Bronchial epithelial cell (primary cell): ENCODE results near the gene DTX3L. TPM values are rescaled to one million over a fixed set of nuclear protein-coding genes. Genes with fewer than 3 reads are reported as not detected.

Source experiments
- DNase-seq: peaks from one replicate; pipeline ENCODE4 v3.0.0-alpha.2; 2010; ENCODE audit warnings: low read depth
- FAIRE-seq: peaks from 2 replicates; lab custom pipeline; 2011; peaks lifted over from hg19 to GRCh38; lab: Jason Lieb, UNC
- H3K27me3 ChIP-seq: 2 replicates; pipeline ENCODE4 v1.5.1; 2011; ENCODE audit warnings: low read length; ENCODE audit not compliant: control insufficient read depth, insufficient read depth
- H3K36me3 ChIP-seq: 2 replicates; pipeline ENCODE4 v1.5.1; 2011; ENCODE audit warnings: low read length; ENCODE audit not compliant: control insufficient read depth, insufficient read depth
- H3K4me3 ChIP-seq: 2 replicates; pipeline ENCODE4 v1.5.1; 2011; ENCODE audit warnings: mild to moderate bottlenecking, low read depth, low read length, control low read depth
- CTCF ChIP-seq: IDR thresholded peaks from 2 replicates; pipeline ENCODE4 v1.5.1; 2011; ENCODE audit warnings: mild to moderate bottlenecking, moderate library complexity, low read length, control low read depth, inconsistent platforms; ENCODE audit not compliant: insufficient read depth, severe bottlenecking
- total RNA-seq: library from RNA; depleted of rRNA; stranded (reverse); fragments of >200 nt; gene quantifications from 2 replicates; pipeline ENCODE4 v1.2.1, GENCODE V29; 2014

Gene DTX3L
- total RNA-seq, 1 donor from 2014 or later, result 5.0 TPM

GRCh38 chr3:122555275-122556071, 8.7 kb upstream of the DTX3L start:
- FAIRE-seq (no peak), DNase-seq (peak; percentile 47)
- peaks cover 9% of the 10 kb centered on the region for H3K36me3 ChIP-seq

GRCh38 chr3:122557356-122557755, 6.8 kb upstream of the DTX3L start:
- Histone ChIP-seq H3K4me3 (no peak overlapping the region), H3K36me3 (peaks cover 7% of the 10 kb centered on the region), H3K27me3 (no peaks in the 10 kb centered on the region)
- DNase-seq (no peak), FAIRE-seq (no peak)
- TF ChIP-seq CTCF, result no peak

More at GRCh38 chr3:122555275-122556071, 8.7 kb upstream of the DTX3L start:
- no peak for TF ChIP-seq CTCF
- Histone ChIP-seq H3K27me3 (no peaks in the 10 kb centered on the region), H3K4me3 (no peak overlapping the region)

GRCh38 chr3:122558605-122559004, 5.5 kb upstream of the DTX3L start:
- H3K36me3 ChIP-seq, result peaks cover 7% of the 10 kb centered on the region
- H3K27me3 ChIP-seq, result no peaks in the 10 kb centered on the region
- TF ChIP-seq CTCF, result no peak
- no peak for DNase-seq
- FAIRE-seq, result no peak
- H3K4me3 ChIP-seq, result no peak overlapping the region

- FAIRE-seq, result no peak
- H3K36me3 ChIP-seq, result peaks cover 7% of the 10 kb centered on the region
Observed at GRCh38 chr3:122559906-122560305, 4.2 kb upstream of the DTX3L start.

GRCh38 chr3:122560680-122561079, 3.5 kb upstream of the DTX3L start:
- Histone ChIP-seq H3K27me3 (no peaks in the 10 kb centered on the region), H3K4me3 (no peak overlapping the region), H3K36me3 (peaks cover 6% of the 10 kb centered on the region)
- no peak for FAIRE-seq
- DNase-seq, result peak; percentile 72
- TF ChIP-seq CTCF, result peak; percentile 69

More at GRCh38 chr3:122559906-122560305, 4.2 kb upstream of the DTX3L start:
- no peaks in the 10 kb centered on the region for H3K27me3 ChIP-seq
- no peak overlapping the region for H3K4me3 ChIP-seq
- TF ChIP-seq CTCF, result no peak
- no peak for DNase-seq
